Measurements from ENCODE around the gene ALG9. TPM values are rescaled to one million over a fixed set of nuclear protein-coding genes. Genes with fewer than 3 reads are reported as not detected.
A peak's percentile ranks its signal among the peaks of the same experiment; 100 is the strongest.

ALG9 gene
- total RNA-seq, 1 donor from 2014 or later: 69.4 TPM

DNA sequence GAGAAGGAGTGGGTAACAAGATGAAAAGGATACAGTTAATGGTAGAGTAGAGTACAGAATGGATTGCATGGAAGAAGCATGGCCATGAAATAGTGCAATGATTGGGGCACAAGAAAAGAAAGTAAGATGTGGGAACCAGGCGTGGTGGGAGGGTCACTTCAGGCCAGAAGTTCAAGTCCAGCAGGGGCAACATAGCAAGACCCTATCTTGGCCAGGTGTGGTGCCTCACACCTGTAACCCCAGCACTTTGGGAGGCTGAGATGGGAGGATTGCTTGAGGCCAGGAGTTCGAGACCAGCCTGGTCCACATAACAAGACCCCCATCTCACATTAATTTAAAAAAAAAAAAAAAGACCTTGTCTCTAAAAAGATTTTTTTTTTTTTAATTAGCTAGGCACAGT is 45.9 kb upstream of the ALG9 start:
- no peaks in the 10 kb centered on the region for H3K9me3 Mint-ChIP-seq (ENCODE audit: unreplicated experiment)
- TF ChIP-seq, protein P1, sequence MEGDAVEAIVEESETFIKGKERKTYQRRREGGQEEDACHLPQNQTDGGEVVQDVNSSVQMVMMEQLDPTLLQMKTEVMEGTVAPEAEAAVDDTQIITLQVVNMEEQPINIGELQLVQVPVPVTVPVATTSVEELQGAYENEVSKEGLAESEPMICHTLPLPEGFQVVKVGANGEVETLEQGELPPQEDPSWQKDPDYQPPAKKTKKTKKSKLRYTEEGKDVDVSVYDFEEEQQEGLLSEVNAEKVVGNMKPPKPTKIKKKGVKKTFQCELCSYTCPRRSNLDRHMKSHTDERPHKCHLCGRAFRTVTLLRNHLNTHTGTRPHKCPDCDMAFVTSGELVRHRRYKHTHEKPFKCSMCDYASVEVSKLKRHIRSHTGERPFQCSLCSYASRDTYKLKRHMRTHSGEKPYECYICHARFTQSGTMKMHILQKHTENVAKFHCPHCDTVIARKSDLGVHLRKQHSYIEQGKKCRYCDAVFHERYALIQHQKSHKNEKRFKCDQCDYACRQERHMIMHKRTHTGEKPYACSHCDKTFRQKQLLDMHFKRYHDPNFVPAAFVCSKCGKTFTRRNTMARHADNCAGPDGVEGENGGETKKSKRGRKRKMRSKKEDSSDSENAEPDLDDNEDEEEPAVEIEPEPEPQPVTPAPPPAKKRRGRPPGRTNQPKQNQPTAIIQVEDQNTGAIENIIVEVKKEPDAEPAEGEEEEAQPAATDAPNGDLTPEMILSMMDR (IDR thresholded peaks at IDR 0.05; ENCODE audit: partially characterized antibody, unreplicated experiment): no peak
- no peak overlapping the region for H3K27ac Mint-ChIP-seq (ENCODE audit: unreplicated experiment)
- H3K4me3 Mint-ChIP-seq (ENCODE audit: unreplicated experiment): peak overlapping the region; percentile 1
- H3K27me3 Mint-ChIP-seq (ENCODE audit: unreplicated experiment): no peaks in the 10 kb centered on the region
- no peak for DNase-seq
- peaks cover under 1% of the 10 kb centered on the region for H3K4me1 Mint-ChIP-seq (ENCODE audit: low read depth, unreplicated experiment)
- no peaks in the 10 kb centered on the region for H3K36me3 Mint-ChIP-seq (ENCODE audit: unreplicated experiment)

- Mint-ChIP-seq H3K4me3 (ENCODE audit: unreplicated experiment) (peak overlapping the region; percentile 1), H3K4me1 (ENCODE audit: low read depth, unreplicated experiment) (peaks cover 6% of the 10 kb centered on the region), H3K36me3 (ENCODE audit: unreplicated experiment) (no peaks in the 10 kb centered on the region), H3K27ac (ENCODE audit: unreplicated experiment) (no peak overlapping the region), H3K9me3 (ENCODE audit: unreplicated experiment) (no peaks in the 10 kb centered on the region), H3K27me3 (ENCODE audit: unreplicated experiment) (no peaks in the 10 kb centered on the region)
- TF ChIP-seq, protein P1 (IDR thresholded peaks at IDR 0.05; ENCODE audit: partially characterized antibody, unreplicated experiment): no peak
- no peak for DNase-seq
Observed at GRCh38 chr11:111916768-111917167, 45.4 kb upstream of the ALG9 start.

- Mint-ChIP-seq H3K9me3 (ENCODE audit: unreplicated experiment) (no peaks in the 10 kb centered on the region), H3K27ac (ENCODE audit: unreplicated experiment) (no peak overlapping the region), H3K27me3 (ENCODE audit: unreplicated experiment) (no peaks in the 10 kb centered on the region), H3K36me3 (ENCODE audit: unreplicated experiment) (peaks cover 5% of the 10 kb centered on the region), H3K4me1 (ENCODE audit: low read depth, unreplicated experiment) (peaks cover 19% of the 10 kb centered on the region), H3K4me3 (ENCODE audit: unreplicated experiment) (no peak overlapping the region)
- DNase-seq: no peak
- TF ChIP-seq, protein P1 (IDR thresholded peaks at IDR 0.05; ENCODE audit: partially characterized antibody, unreplicated experiment): no peak
Observed at GRCh38 chr11:111913997-111914396, 42.6 kb upstream of the ALG9 start.

- Mint-ChIP-seq H3K27ac (ENCODE audit: unreplicated experiment) (no peak overlapping the region), H3K27me3 (ENCODE audit: unreplicated experiment) (no peaks in the 10 kb centered on the region), H3K9me3 (ENCODE audit: unreplicated experiment) (no peaks in the 10 kb centered on the region), H3K4me1 (ENCODE audit: low read depth, unreplicated experiment) (peaks cover 19% of the 10 kb centered on the region), H3K36me3 (ENCODE audit: unreplicated experiment) (peaks cover 5% of the 10 kb centered on the region), H3K4me3 (ENCODE audit: unreplicated experiment) (no peak overlapping the region)
- TF ChIP-seq, protein P1 (IDR thresholded peaks at IDR 0.05; ENCODE audit: partially characterized antibody, unreplicated experiment): no peak
- DNase-seq: no peak
Observed at GRCh38 chr11:111913031-111913861, 41.9 kb upstream of the ALG9 start.

GRCh38 chr11:111912535-111912934 is 41.2 kb upstream of the ALG9 start, which contains the start of gene HSPB2:
TSS of gene HSPB2 (plus strand) at chr11:111912734. CDS start at chr11:111912830, 96 bp downstream.
- H3K27me3 Mint-ChIP-seq (ENCODE audit: unreplicated experiment): no peaks in the 10 kb centered on the region
- no peaks in the 10 kb centered on the region for H3K9me3 Mint-ChIP-seq (ENCODE audit: unreplicated experiment)
- DNase-seq: peak; percentile 36
- H3K4me1 Mint-ChIP-seq (ENCODE audit: low read depth, unreplicated experiment): peaks cover 19% of the 10 kb centered on the region
- H3K36me3 Mint-ChIP-seq (ENCODE audit: unreplicated experiment): peaks cover 5% of the 10 kb centered on the region
- TF ChIP-seq, protein P1 (IDR thresholded peaks at IDR 0.05; ENCODE audit: partially characterized antibody, unreplicated experiment): no peak
- no peak within 1 kb of the TSS for H3K4me3 Mint-ChIP-seq (ENCODE audit: unreplicated experiment)
- peak within 1 kb of the TSS; percentile 16 for H3K27ac Mint-ChIP-seq (ENCODE audit: unreplicated experiment)

All from glutamatergic neuron (in vitro differentiated cells).